Measurements from ENCODE around the gene LACTBL1. TPM values are rescaled to one million over a fixed set of nuclear protein-coding genes. Genes with fewer than 3 reads are reported as not detected.

The LACTBL1 gene
- total RNA-seq, 2 experiments from 2014 or later = not detected

DNA sequence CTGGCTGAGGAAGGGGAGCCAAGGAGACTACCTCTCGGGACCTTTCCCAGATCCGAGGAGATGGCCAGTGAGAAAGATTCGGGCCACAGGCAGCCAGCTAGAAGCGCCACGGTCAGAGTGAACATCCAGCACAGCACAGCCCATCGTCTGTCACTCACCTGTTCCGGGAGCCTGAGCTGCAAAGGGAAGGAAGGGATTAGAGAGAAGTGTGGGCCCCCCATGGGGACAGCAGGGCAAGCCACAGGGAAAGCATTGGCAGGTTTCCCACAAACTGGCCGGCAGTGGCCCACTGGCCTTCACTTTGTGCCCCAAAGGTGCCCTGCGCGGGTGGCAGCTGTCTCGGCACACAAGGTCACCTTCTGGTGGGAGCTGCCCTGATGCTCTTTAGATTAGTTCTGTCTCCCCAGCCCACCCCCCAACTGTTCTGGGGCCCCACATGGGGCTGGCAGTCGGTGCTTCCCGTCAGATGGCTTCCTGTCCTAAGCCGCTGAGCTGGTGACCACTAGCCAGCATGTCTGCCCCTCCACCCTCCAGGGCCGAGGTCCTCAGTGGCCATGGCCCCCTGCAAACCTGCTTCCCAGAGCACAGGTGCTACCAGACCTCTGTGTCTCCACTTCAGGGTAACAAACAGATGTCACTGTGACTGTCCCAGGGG, 56.7 kb downstream of the LACTBL1 start:
- POLR2A ChIA-PET = no interaction called here
- H3K27me3 Mint-ChIP-seq = peaks cover 10% of the 10 kb centered on the region

DNA sequence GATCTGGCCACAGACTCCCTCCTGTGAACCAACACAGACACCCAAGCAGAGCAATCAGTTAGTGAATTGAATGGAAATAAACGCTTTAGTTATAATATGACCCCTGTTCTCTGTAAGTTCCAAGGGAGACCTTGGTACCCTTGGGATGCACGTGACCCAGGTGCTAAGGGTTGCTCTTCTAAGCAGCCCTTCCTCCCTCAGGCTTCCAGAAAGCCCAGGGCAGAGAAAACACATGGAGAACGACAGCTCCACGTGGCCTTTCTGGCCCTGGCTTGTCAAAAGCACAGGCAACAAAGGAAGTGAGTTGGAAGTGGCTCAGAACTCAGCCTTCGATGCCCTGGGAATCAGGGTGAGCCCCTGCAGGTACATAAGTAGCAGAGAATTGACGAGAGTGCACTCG, 57.4 kb downstream of the LACTBL1 start:
- Mint-ChIP-seq H3K4me3 (no peak overlapping the region), H3K27me3 (peaks cover 10% of the 10 kb centered on the region), H3K9me3 (no peaks in the 10 kb centered on the region), H3K27ac (no peak overlapping the region), H3K36me3 (ENCODE audit: low read depth) (no peaks in the 10 kb centered on the region), H3K4me1 (ENCODE audit: low read depth) (no peaks in the 10 kb centered on the region)
- ATAC-seq (ENCODE audit: poor library complexity) (no peak), DNase-seq (no peak)
- intact Hi-C loops (cut with DNase I, micrococcal nuclease) = no loop called here
- Histone ChIP-seq H3K27me3 (ENCODE audit: control insufficient read depth in 1 of 2, insufficient read depth in 2 of 2, low read length in 2 of 2) (peaks cover 2 to 4% of the 10 kb centered on the region in 2 experiments), H3K27ac (ENCODE audit: low read depth in 1 of 2, low read length in 2 of 2) (no peak overlapping the region), H3K4me3 (ENCODE audit: low read length) (no peak overlapping the region), H3K4me1 (ENCODE audit: insufficient read depth, low read length) (no peaks in the 10 kb centered on the region), H3K36me3 (ENCODE audit: insufficient read depth, low read length) (no peaks in the 10 kb centered on the region), H3K9me3 (ENCODE audit: control insufficient read depth in 1 of 2, insufficient read depth in 1 of 2, low read length in 2 of 2) (no peaks in the 10 kb centered on the region)
- TF ChIP-seq, protein P1, sequence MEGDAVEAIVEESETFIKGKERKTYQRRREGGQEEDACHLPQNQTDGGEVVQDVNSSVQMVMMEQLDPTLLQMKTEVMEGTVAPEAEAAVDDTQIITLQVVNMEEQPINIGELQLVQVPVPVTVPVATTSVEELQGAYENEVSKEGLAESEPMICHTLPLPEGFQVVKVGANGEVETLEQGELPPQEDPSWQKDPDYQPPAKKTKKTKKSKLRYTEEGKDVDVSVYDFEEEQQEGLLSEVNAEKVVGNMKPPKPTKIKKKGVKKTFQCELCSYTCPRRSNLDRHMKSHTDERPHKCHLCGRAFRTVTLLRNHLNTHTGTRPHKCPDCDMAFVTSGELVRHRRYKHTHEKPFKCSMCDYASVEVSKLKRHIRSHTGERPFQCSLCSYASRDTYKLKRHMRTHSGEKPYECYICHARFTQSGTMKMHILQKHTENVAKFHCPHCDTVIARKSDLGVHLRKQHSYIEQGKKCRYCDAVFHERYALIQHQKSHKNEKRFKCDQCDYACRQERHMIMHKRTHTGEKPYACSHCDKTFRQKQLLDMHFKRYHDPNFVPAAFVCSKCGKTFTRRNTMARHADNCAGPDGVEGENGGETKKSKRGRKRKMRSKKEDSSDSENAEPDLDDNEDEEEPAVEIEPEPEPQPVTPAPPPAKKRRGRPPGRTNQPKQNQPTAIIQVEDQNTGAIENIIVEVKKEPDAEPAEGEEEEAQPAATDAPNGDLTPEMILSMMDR (IDR thresholded peaks at IDR 0.05) = no peak
- POLR2A ChIA-PET = no interaction called here
- CTCF ChIA-PET = no interaction called here

More for the DNA sequence above, 56.7 kb downstream of the LACTBL1 start:
- Histone ChIP-seq H3K36me3 (ENCODE audit: insufficient read depth, low read length) (no peaks in the 10 kb centered on the region), H3K4me3 (ENCODE audit: low read length) (no peak overlapping the region), H3K4me1 (ENCODE audit: insufficient read depth, low read length) (no peaks in the 10 kb centered on the region), H3K27ac (ENCODE audit: low read depth in 1 of 2, low read length in 2 of 2) (no peak overlapping the region), H3K27me3 (ENCODE audit: control insufficient read depth in 1 of 2, insufficient read depth in 2 of 2, low read length in 2 of 2) (peaks cover 2 to 4% of the 10 kb centered on the region in 2 experiments), H3K9me3 (ENCODE audit: control insufficient read depth in 1 of 2, insufficient read depth in 1 of 2, low read length in 2 of 2) (no peaks in the 10 kb centered on the region)
- DNase-seq (no peak), ATAC-seq (ENCODE audit: poor library complexity) (no peak)
- TF ChIP-seq, protein P1 (IDR thresholded peaks at IDR 0.05) = no peak
- H3K4me3 Mint-ChIP-seq = no peak overlapping the region
- CTCF ChIA-PET = no interaction called here
- no peaks in the 10 kb centered on the region for H3K4me1 Mint-ChIP-seq (ENCODE audit: low read depth)
- H3K9me3 Mint-ChIP-seq = no peaks in the 10 kb centered on the region
- H3K27ac Mint-ChIP-seq = no peak overlapping the region
- intact Hi-C loops (cut with DNase I, micrococcal nuclease) = no loop called here
- no peaks in the 10 kb centered on the region for H3K36me3 Mint-ChIP-seq (ENCODE audit: low read depth)

DNA sequence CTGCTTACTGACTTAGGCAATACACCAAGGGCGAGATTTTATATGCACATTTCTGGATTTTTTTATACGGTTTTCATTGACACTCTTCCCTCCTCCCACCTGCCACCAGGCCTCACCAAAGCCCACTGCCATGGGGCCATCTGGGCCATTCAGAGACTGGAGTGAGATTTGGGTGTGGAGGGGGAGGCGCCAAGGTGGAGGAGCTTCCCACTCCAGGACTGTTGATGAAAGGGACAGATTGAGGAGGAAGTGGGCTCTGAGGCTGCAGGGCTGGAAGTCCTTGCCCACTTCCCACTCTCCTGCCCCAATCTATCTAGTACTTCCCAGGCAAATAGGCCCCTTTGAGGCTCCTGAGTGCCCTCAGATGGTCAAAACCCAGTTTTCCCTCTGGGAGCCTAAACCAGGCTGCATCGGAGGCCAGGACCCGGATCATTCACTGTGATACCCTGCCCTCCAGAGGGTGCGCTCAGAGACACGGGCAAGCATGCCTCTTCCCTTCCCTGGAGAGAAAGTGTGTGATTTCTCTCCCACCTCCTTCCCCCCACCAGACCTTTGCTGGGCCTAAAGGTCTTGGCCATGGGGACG, 57.9 kb downstream of the LACTBL1 start:
- ChIA-PET CTCF (no interaction called here), POLR2A (no interaction called here)
- DNase-seq = no peak
- H3K36me3 Mint-ChIP-seq (ENCODE audit: low read depth) = no peaks in the 10 kb centered on the region
- Histone ChIP-seq H3K36me3 (ENCODE audit: insufficient read depth, low read length) (no peaks in the 10 kb centered on the region), H3K27me3 (ENCODE audit: control insufficient read depth in 1 of 2, insufficient read depth in 2 of 2, low read length in 2 of 2) (peaks cover 2 to 4% of the 10 kb centered on the region in 2 experiments), H3K9me3 (ENCODE audit: control insufficient read depth in 1 of 2, insufficient read depth in 1 of 2, low read length in 2 of 2) (no peaks in the 10 kb centered on the region), H3K27ac (ENCODE audit: low read depth in 1 of 2, low read length in 2 of 2) (no peak overlapping the region), H3K4me3 (ENCODE audit: low read length) (no peak overlapping the region), H3K4me1 (ENCODE audit: insufficient read depth, low read length) (no peaks in the 10 kb centered on the region)
- H3K4me1 Mint-ChIP-seq (ENCODE audit: low read depth) = no peaks in the 10 kb centered on the region
- no peak for ATAC-seq (ENCODE audit: poor library complexity)
- H3K27ac Mint-ChIP-seq = no peak overlapping the region
- TF ChIP-seq, protein P1 (IDR thresholded peaks at IDR 0.05) = no peak
- no peaks in the 10 kb centered on the region for H3K9me3 Mint-ChIP-seq
- H3K27me3 Mint-ChIP-seq = peaks cover 10% of the 10 kb centered on the region
- no peak overlapping the region for H3K4me3 Mint-ChIP-seq
- intact Hi-C loops (cut with DNase I, micrococcal nuclease) = no loop called here

Measured in CD4-positive, alpha-beta T cell (primary cell).